ENCODE measurements around the gene RRP8. TPM values are rescaled to one million over a fixed set of nuclear protein-coding genes. Genes with fewer than 3 reads are reported as not detected.
A peak's percentile ranks its signal among the peaks of the same experiment; 100 is the strongest.

RRP8 gene
- total and polyA plus RNA-seq, 7 donors: 10.2 to 23.2 (median 20.7) TPM

GRCh38 chr11:6574816-6575715 lies 28.4 kb downstream of the RRP8 start:
- Histone ChIP-seq H3K36me3 (peaks cover 0 to 10% (median 0%) of the 10 kb centered on the region in 4 donors), H3K4me3 (no peak overlapping the region), H3K9me3 (no peaks in the 10 kb centered on the region), H3K4me1 (peaks cover 0 to 48% (median 32%) of the 10 kb centered on the region in 4 donors), H3K27ac (peak overlapping the region in 3 of 4 donors; percentile 76 to 83 (median 81)), H3K27me3 (no peaks in the 10 kb centered on the region)
- 91 to 92% methylated on average over 6 of the region's 6 CpGs for WGBS, 2 donors
- DNase-seq: no peak
- intact Hi-C loops (cut with DNase I): loop anchor here (5.0 kb wide), 1 partner anchor 43 kb away; no protein-coding TSS in a partner anchor
- TF ChIP-seq POLR2AphosphoS5 (IDR thresholded peaks at IDR 0.05): no peak
- no peak for TF ChIP-seq CTCF (IDR thresholded peaks at IDR 0.05)
- no peak for TF ChIP-seq POLR2A (IDR thresholded peaks at IDR 0.05)

GRCh38 chr11:6572215-6572614 lies 31.2 kb downstream of the RRP8 start:
- DNase-seq: no peak
- no peak for TF ChIP-seq POLR2AphosphoS5 (IDR thresholded peaks at IDR 0.05)
- TF ChIP-seq CTCF (IDR thresholded peaks at IDR 0.05): no peak
- no peak for TF ChIP-seq POLR2A (IDR thresholded peaks at IDR 0.05)
- TF ChIP-seq EP300 (IDR thresholded peaks at IDR 0.05): no peak
- Histone ChIP-seq H3K27me3 (no peaks in the 10 kb centered on the region), H3K9me3 (no peaks in the 10 kb centered on the region), H3K36me3 (peaks cover 0 to 8% (median 0%) of the 10 kb centered on the region in 4 donors), H3K4me1 (peaks cover 0 to 43% (median 33%) of the 10 kb centered on the region in 4 donors), H3K4me3 (no peak overlapping the region), H3K27ac (peak overlapping the region in 2 of 4 donors; percentile 18 to 60)
- intact Hi-C loops (cut with DNase I): loop anchor here (5.0 kb wide), 1 partner anchor 40 kb away; no protein-coding TSS in a partner anchor
- 90 to 91% methylated on average over 2 of the region's 2 CpGs for WGBS, 2 donors

GRCh38 chr11:6571434-6572008 lies 31.9 kb downstream of the RRP8 start:
- Histone ChIP-seq H3K9me3 (no peaks in the 10 kb centered on the region), H3K27me3 (no peaks in the 10 kb centered on the region), H3K27ac (peak overlapping the region in 2 of 4 donors; percentile 18 to 60), H3K4me3 (peak overlapping the region in 2 of 4 donors; percentile 19 to 43), H3K4me1 (peaks cover 0 to 36% (median 26%) of the 10 kb centered on the region in 4 donors), H3K36me3 (peaks cover 0 to 14% (median 0%) of the 10 kb centered on the region in 4 donors)
- DNase-seq: no peak
- 88 to 92% methylated on average over 22 of the region's 22 CpGs for WGBS, 2 donors
- TF ChIP-seq POLR2A (IDR thresholded peaks at IDR 0.05) (no peak), POLR2AphosphoS5 (IDR thresholded peaks at IDR 0.05) (no peak), EP300 (IDR thresholded peaks at IDR 0.05) (no peak), CTCF (IDR thresholded peaks at IDR 0.05) (no peak)
- intact Hi-C loops (cut with DNase I): loop anchor here (5.0 kb wide), 1 partner anchor 39 kb away; no protein-coding TSS in a partner anchor

GRCh38 chr11:6570691-6571427 lies 32.6 kb downstream of the RRP8 start:
- no peak for DNase-seq
- Histone ChIP-seq H3K9me3 (no peaks in the 10 kb centered on the region), H3K27me3 (no peaks in the 10 kb centered on the region), H3K4me3 (peak overlapping the region in 2 of 4 donors; percentile 19 to 43), H3K4me1 (peaks cover 0 to 29% (median 20%) of the 10 kb centered on the region in 4 donors), H3K27ac (no peak overlapping the region), H3K36me3 (peaks cover 0 to 20% (median 0%) of the 10 kb centered on the region in 4 donors)
- 87 to 94% methylated on average over 62 of the region's 62 CpGs for WGBS, 2 donors
- intact Hi-C loops (cut with DNase I): loop anchor here (5.0 kb wide), 1 partner anchor 39 kb away; no protein-coding TSS in a partner anchor
- TF ChIP-seq POLR2AphosphoS5 (IDR thresholded peaks at IDR 0.05) (no peak), POLR2A (IDR thresholded peaks at IDR 0.05) (no peak), CTCF (IDR thresholded peaks at IDR 0.05) (no peak), EP300 (IDR thresholded peaks at IDR 0.05) (no peak)

Data from sigmoid colon (tissue), 7 donors.